ENCODE measurements around the gene PLSCR1.
"Not testable (repeated sequence)": the region's sequence is repeated elsewhere in the genome, so short reads cannot be mapped to it uniquely, and the experiment has no call there.

The PLSCR1 gene

DNA sequence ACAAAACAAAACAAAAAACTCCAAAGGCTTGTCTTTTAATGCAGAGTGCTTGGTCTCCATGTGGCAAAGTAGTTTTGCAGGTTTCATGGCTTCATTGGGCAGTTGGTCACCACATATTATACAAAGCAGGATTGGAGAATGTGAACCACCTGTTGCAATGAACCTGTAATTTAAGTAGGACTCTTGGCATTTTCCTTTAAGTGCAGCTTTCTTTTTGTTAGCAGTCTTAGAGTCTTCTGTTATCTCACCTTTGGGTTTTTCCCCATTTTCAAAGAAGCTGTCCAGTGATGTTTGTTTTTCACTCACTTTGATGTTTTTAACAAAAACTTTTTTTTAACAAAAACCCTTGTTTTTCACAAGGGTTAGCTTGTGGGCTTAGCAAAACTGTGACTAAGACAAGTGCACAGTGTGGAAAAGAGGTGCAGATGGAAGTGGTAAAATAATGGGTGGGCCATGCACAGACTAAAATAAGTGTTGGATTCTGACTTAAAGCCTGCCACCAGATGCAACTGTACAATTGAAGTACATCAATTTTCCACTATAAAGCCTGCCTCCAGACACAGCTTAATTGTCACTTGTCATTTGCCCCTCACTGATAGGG lies 2.9 kb upstream of the PLSCR1 start:
- no peak for DNase-seq

DNA sequence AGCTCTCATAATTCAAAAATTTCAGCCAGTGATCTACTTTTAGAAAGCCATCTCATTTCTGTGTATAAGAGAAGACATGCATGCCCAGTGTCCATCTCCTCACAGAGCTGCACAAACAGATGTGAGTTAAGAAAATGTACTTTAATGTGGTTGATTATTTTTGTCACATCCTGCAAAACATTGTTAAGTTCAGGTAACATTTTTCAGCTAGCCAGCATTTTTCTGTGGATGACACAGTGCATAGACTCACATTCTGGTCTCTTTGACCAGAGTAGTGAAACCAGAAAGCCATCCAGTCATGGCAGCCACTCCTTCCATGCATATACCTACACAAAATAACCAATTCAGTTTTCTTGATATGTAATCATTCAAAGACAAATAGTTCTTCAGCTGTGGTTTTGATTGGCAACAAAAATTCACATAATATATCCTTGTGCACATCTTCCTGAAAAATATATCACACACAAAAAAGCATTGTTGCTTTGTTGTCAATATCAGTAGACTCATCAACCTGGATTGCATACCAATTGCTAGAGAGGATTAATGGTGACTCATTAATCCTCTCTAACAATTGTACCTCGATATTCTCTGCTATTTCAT lies 2.1 kb upstream of the PLSCR1 start:
- DNase-seq: no peak

DNA sequence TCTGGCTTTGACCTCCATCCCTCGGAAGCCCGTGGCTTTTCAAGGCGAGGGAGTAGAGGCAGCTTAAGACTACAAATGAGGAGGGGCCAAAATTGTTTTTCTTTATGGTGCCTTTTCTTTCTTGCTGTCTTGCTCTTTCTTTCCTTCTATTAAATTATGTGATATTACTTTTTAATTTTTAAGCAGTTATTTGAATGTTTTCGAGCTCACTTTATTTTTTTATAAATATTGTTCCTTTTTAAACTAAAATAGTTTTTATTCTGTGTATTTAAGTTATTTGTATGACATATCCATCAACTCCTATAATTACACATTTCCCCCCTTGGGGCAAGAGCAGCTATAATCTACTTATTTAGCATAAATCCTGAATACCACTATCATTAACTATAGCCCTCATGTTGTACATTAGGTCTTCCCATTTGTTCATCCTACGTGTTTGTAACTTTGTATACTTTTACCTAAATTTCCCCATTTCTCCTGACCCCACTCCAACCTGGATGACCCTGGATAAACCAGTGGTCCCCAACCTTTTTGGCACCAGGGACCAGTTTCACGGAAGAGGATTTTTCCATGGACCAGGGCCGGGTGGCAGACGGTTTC lies 622 bp upstream of the PLSCR1 start:
- no peak for DNase-seq

DNA sequence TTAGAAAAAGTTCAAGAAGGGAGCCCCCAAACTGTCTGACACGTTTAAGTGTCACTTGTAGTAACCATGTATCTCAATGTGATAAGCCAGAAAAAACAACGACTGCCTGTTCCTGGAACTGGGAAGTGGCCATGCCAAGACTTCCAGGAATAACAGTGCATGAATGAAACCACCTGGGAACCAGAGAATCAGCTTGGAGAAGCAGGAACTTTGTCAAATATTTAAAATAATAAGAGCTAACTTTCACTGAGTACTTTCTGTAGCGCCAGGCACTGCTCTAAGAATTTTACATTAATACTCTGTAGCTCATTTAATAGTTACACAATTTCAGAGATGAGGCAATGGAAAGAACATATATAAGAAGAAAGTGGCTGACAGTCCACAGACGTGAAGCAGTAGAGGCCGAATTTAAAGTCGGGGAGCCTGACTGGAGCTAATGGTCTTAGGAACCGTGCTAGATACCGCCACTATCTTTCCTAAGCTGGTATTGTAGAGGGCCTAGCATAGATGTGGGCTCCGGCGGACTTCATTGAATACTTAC lies 876 bp downstream of the PLSCR1 start:
- DNase-seq: no peak

DNA sequence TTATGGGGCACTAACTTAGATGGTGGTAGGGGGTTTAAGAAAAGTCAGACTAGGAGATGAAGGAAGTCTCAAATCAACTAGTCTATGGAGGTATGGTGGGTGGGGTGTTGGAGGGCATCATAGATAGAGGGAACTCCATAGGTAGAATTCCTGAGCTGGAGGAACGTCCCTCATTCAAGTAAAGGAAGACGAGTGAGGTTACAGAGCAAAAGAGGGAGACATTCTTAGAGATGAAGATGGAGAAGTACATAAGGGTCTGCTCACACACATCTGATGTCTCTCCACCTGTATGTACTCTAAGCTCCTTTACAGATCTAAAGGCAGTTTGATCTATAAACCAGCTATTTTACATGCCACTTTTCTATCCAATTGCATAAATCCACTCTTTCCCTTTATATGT lies 1.4 kb downstream of the PLSCR1 start:
- DNase-seq: no peak

DNA sequence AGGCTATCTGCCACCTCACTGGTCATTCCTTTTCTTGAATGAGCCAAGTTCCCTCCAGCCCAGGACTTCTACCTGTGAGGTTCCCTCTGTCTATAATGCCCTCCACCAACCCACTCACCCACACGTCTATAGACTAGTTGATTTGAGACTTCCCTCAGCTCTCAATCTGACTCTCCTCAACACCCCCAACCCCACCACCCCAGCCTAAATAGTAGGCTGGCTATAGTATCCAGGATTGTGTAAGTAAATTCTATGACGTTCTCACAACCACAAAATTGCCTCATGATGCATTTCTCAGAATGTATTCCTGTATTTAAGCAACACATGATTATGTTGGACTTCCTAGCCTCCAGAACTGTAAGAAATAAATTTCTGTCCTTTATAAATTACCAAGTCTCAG lies 2.2 kb downstream of the PLSCR1 start:
- no peak for DNase-seq

DNA sequence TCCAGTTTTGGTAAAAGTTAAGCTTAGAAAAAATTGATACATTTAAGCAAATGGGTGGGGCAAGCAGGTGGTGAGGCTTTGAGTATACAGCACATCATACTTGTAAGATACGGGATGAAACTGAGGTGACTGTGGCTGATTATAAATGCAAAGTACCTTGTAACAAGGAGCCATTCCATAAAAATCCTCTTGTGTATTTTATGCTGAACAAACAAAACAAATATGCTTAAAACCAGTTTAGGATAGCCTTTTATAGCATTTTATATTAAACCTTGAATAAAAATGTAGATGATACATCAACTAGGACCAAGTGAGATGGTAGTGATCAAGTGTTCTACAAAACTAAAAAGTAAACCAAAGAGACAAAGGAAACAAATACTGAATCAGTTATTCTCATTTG lies 3.4 kb downstream of the PLSCR1 start:
- no peak for DNase-seq

DNA sequence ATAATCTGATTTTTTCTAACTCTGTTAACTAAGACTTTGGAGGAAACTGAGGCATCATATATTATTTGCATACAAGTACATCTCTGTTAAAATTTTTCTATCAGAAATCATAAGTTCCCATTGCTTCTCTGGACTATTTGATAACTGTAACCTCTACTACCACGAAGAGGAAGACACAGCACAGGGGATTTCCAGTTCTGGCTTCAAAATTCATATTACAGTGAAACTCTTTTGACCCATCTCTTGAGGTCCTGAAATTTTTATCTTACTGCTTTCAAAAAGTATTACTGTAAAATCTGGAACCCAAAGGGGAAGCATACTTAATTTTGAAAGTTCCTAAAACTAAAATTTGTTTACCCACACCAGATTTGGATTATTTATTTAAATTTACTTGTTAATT lies 4.2 kb downstream of the PLSCR1 start:
- DNase-seq: no peak

DNA sequence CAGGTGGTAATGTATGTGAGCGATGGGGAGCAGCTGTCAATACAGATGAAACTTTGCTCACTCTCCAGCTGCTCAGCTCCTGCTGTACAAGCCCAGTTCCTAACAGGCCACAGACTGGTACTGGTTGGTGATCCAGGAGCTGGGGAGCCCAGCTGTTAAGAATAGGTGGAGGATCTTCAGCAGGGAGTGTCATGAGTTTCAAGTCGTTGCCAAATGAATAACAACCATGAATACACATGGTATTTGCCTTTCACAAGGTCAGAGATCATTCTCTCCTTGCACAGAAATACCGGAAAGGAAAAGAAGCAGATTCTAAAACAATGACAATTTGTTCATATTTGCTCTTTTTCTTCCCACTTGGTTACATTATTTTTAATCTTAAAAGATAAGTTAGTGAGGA lies 5.1 kb downstream of the PLSCR1 start:
- no peak for DNase-seq

DNA sequence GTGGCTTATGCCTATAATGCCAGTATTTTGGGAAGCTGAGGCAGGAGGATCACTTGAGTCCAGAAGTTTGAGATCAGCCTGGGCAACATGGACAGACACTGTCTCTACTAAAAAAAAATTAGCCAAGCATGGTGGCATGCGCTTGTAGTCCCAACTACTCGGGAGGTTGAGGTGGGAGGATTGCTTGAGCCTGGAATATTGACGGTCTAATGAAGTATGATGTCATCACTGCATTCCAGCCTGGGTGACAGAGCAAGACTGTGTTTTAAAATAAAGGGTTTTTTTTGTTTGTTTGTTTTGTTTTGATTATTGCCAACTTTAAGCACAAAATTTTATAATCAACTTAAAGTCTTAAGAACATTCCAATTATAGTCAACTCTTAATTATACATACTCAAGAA lies 6.8 kb downstream of the PLSCR1 start:
- DNase-seq: no peak

DNA sequence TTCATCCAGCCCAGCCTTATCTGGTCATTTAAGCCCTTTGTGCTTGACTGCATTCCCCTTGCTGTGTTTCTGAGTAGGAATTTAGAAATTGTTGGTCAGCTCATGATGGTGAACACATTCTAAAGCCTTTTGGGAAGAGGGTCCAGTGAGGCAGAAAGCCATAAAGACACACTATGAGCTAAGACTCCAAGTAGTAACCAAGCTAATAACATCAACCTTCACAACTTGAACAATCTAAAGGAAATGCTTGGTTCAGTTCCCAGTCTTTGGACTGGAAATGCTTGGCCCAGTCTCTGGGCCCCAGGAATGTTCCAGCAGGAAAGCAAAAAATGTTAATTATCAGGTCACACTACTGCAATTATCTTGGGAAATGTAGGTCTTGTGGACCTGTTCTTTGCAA lies 7.7 kb downstream of the PLSCR1 start:
- DNase-seq: no peak

DNA sequence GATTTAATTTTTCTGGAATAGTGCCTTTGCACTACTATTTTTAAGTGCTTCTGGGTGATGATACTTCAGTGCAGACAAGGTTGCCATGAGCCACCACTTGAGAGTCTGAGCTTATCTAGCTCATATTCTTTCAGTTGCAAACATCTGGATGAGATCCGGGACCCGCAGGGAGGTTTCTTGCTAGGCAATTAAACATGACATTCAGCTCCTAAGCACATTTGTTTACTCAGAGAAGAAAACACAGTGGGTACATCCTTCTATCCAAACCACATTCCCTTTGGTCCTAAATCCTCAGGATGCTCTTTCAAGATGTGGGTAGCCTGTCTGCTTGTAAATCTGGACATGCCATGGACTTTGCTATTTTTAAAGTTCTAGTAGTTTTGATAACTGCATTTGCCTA lies 12.0 kb downstream of the PLSCR1 start:
- no peak for DNase-seq

DNA sequence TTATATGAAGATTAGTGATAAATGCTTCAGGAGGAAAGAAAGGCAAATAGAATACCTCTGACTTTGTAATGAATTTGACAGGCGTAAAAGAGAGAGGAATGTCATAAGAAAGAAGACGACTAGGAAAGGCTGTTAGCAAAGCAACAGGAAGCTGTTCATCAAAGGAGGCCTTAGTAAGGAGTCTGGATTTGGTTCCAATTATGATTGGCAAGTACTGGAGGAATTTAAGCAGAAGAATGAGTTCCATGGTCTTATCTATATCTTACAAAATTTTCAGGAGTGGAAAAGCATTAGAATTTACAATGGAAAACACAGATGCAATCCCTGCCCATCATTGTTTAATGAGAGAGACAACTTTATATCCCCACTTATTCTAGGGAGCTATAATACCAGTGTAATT lies 13.8 kb downstream of the PLSCR1 start:
- no peak for DNase-seq

DNA sequence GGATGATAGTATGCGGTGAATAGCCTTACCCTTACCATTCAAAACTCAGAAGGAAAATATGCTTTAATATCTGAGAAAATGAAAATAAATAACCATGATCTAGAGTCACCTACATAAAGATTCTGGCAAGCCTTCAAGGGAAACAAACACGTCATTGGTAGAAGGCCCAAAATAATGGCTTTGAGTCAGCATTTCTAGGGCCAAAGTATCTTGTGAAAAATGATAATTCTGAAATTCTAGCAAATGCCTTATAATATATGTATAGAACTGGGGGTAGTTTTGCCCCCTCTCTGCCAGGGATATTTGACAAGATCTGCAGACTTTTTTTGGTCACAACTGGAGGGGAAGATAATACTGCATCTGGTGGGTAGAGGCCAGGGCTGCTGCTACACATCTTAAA lies 15.4 kb downstream of the PLSCR1 start:
- DNase-seq: no peak

DNA sequence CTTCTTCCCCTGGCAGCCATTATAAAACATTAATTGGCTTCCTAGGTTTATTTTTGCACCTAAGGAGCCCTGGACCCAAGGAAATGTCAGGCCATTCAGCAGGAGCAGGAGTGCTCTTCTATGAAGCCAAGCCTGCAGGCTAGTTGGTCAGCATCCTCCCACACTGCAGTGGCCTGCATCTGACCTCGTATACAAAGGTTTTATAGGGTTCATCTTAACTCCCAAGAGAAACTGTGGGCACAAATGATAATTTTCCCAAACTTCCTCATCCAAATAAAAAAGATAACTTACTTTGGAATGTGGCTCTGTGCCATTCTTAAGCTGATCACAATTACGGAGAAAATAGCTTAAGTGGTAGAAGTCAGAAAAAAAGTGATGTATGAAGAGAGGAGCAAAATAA lies 19.4 kb downstream of the PLSCR1 start:
- DNase-seq: no peak

DNA sequence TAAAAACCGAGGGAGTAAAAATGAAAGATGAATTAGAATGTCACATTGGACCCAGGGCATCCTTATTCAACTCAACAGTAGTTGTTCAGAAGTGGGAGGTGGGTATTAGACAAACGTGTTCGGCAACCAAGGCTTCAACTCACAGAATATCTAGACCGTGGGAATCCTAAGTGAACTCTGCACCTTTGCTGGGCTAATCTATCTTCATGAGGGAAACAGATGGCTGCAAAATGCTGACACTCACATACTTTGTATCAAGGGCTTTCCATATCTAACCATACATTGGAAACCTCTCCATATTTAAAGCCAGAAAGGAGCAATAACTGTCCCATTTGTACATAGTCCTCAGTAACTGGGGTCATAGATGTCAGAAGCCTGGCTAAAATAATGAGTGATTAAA lies 20.9 kb downstream of the PLSCR1 start:
- no peak for DNase-seq

DNA sequence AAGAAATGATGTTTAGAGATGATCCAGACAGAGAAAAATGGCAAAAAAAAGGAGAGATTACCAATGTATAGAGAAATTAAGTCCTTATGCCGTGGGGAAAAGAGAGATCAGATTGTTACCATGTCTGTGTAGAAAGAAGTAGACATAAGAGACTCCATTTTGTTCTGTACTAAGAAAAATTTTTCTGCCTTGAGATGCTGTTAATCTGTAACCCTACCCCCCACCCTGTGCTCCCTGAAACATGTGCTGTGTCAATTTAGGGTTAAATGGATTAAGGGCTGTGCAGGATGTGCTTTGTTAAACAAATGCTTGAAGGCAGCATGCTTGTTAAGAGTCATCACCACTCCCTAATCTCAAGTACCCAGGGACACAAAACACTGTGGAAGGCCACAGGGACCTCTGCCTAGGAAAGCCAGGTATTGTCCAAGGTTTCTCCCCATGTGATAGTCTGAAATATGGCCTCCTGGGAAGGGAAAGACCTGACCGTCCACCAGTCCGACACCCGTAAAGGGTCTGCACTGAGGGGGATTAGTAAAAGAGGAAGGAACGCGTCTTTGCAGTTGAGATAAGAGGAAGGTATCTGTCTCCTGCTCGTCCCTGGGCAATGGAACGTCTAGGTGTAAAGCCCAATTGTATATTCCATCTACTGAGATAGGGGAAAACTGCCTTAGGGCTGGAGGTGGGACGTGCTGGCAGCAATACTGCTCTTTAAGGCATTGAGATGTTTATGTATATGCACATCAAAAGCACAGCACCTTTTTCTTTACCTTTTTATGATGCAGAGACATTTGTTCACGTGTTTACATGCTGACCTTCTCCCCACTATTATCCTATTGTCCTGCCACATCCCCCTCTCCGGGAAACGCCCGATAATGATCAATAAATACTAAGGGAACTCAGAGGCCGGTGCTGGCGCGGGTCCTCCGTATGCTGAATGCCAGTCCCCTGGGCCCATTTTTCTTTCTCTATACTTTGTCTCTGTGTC lies 21.9 kb downstream of the PLSCR1 start:
- DNase-seq: not testable (repeated sequence)

DNA sequence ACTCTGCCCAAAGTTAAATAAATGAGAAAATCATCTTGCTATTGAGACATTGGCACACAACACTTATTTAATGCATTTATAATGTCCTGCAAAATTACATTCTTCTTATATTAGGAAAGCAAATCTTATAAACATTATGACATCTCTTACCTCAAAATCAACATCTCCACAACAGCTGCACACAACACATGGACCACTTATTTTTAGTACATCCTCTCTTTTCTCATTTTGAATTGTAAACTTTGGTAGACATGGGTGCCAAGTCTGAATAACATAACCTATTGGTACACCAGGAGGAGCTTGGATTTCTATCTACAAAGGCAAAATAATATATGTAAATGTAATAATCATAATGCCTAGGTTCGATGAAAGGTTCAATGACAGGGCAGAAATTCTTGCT lies 23.0 kb downstream of the PLSCR1 start:
- no peak for DNase-seq

DNA sequence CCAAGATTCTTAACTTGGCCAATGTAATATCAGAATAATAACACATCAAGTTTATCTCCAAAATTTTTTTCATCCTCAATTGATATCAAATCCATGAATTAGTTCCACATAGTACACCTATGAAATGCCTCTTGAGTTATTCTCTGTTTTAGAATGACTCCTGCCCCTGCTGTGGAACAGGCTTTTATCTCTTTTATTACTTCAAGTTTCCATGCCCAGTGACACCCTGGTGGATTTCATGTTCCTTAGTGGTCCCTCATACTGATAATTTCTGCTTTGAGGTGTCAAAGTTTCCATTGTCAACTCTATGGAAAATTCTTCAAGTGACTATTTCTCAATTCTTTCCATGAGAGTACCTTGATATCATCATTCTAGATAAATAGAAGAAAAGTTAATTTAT lies 24.6 kb downstream of the PLSCR1 start:
- DNase-seq: no peak

DNA sequence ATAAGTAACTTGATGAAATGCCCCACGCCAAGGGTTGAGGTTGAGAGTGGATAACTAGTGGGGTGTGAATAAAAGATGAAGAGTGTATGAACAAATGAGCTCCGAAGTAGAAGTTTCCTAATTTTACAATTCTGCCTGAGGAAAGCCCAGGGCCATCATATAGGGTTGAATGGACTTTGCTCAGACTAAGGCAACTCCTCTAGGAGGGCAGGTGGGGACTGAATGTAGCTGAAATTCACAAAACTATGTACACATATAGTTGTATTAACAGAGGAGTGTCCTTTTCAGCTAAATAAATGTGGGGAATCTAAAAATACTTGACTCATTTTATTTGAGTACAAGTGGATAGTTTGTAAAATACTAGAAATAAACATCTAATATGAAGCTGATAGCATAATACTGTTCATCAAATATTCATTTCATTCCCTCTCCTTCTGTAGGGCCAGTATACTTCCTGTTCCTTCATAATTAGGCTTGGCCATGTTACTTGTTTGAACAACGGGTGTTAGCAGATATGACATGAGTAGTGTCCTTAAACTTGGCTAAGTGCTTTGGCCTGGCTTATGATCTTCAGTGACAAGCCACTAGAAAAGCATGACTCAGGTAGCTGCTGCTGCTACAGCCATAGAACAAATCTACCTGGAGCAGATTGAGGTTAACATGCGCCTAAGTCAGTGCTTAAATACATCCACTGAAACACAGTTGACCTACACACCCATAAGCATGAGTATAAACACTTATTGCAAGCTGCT lies 26.5 kb downstream of the PLSCR1 start:
- no peak for DNase-seq

DNA sequence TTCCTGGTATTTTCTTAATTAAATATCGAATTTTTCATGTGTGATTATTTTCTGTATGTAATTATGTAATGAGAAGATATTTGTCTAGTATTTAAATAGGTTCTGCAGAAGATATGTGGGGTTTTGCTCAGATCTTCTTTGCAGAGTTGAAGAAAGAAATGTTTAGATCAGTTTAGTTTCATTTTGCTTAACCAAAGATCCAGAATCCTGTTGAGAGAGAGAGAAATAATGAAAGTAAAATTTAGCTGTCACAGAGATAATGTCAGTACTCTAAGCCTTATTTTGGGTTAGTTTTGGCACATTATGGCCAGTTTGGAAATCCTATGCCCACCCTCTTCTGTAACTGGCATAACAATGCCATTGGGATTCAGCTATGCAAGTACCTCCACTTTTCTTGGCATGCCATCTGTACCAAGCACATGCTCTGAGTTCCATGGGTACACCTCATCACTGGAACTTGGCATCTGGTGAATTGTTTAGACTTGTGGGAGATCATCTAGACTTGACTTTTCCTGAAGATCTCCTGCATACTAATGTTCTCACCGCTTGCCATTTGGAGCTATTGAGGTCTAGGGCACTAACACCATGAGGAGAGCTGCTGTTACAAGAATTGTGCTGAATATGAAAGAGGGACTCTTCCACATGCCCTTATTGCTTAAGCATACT lies 30.9 kb downstream of the PLSCR1 start:
- DNase-seq: no peak

Data from GDM1 (cell line).